CD4-positive, alpha-beta T cell (primary cell): ENCODE results near the gene RAB1B. TPM values are rescaled to one million over a fixed set of nuclear protein-coding genes. Genes with fewer than 3 reads are reported as not detected.
A peak's percentile ranks its signal among the peaks of the same experiment; 100 is the strongest.

Experiments
- ATAC-seq: fragments of 200-7000 bp; cut with Tn5 transposase; one replicate; pipeline ENCODE4 v1.10.0; 2022; ENCODE audit warnings: mild to moderate bottlenecking; ENCODE audit not compliant: poor library complexity
- CTCF ChIA-PET: fragments of 350-600 bp; sonication (Branson Sonifier 250); formaldehyde crosslinking; loops from one replicate; lab custom pipeline; 2021; ENCODE audit warnings: antibody characterized with exemption, inconsistent platforms; lab: Charles Lee
- POLR2A ChIA-PET: fragments of 350-600 bp; sonication (Branson Sonifier 250); formaldehyde crosslinking; loops from one replicate; lab custom pipeline; 2021; ENCODE audit warnings: antibody characterized with exemption, inconsistent platforms; lab: Charles Lee
- DNase-seq, 14 experiments: peaks; one replicate each; pipeline ENCODE4 v3.0.0-alpha.2; 2013 to 2020; ENCODE audit warnings: mixed read lengths in 2 of 14
- H3K27ac ChIP-seq, 2 donors: one replicate each; pipeline versions ENCODE4 v1.5.1 to v1.7.0; 2013; ENCODE audit warnings: low read length in 2 of 2, low read depth in 1 of 2, mild to moderate bottlenecking in 1 of 2
- H3K27me3 ChIP-seq, 2 experiments: 1 replicate in 1 of 2; 2 replicates in 1 of 2; pipeline versions ENCODE4 v1.6.1 to v1.7.0; 2013; ENCODE audit warnings: low read length in 2 of 2, control low read depth in 1 of 2, mild to moderate bottlenecking in 1 of 2, moderate library complexity in 1 of 2; ENCODE audit not compliant: insufficient read depth in 2 of 2, control insufficient read depth in 1 of 2
- H3K36me3 ChIP-seq: one replicate; pipeline ENCODE4 v1.6.1; 2013; ENCODE audit warnings: low read length, control low read depth; ENCODE audit not compliant: insufficient read depth
- H3K4me1 ChIP-seq: one replicate; pipeline ENCODE4 v1.6.1; 2013; ENCODE audit warnings: low read length, control low read depth; ENCODE audit not compliant: insufficient read depth
- H3K4me3 ChIP-seq: one replicate; pipeline ENCODE4 v1.5.1; 2013; ENCODE audit warnings: mild to moderate bottlenecking, low read length, moderate library complexity
- H3K9me3 ChIP-seq, 2 experiments: 1 replicate in 1 of 2; 2 replicates in 1 of 2; pipeline versions ENCODE4 v1.6.1 to v1.7.0; 2013; ENCODE audit warnings: low read length in 2 of 2, mild to moderate bottlenecking in 2 of 2, control low read depth in 1 of 2, moderate library complexity in 1 of 2; ENCODE audit not compliant: control insufficient read depth in 1 of 2, insufficient read depth in 1 of 2
- H3K27ac Mint-ChIP-seq: one replicate; pipeline ENCODE4 v1.8.0; 2020; ENCODE audit warnings: mixed read lengths
- H3K27me3 Mint-ChIP-seq: one replicate; pipeline ENCODE4 v1.8.0; 2021; ENCODE audit warnings: mixed read lengths
- H3K36me3 Mint-ChIP-seq: one replicate; pipeline ENCODE4 v1.8.0; 2021; ENCODE audit warnings: low read depth, mixed read lengths
- H3K4me1 Mint-ChIP-seq: one replicate; pipeline ENCODE4 v1.8.0; 2021; ENCODE audit warnings: low read depth, mixed read lengths
- H3K4me3 Mint-ChIP-seq: one replicate; pipeline ENCODE4 v1.8.0; 2020; ENCODE audit warnings: mild to moderate bottlenecking, mixed read lengths
- H3K9me3 Mint-ChIP-seq: one replicate; pipeline ENCODE4 v1.8.0; 2020; ENCODE audit warnings: mixed read lengths
- intact Hi-C, 2 experiments: fragments of 100-400 bp; cut with DNase I in 1 of 2; cut with micrococcal nuclease in 1 of 2; formaldehyde crosslinking; loops; one replicate each; pipeline versions ENCODE4 v1.15.1 to v1.9.0; 2023 to 2025; cut with DNase I, micrococcal nuclease
- total RNA-seq, 174 experiments: library from RNA in 2 of 174; stranded (reverse) in 2 of 174; gene quantifications; one replicate each; pipeline ENCODE4 v1.2.3 and lab custom pipeline; 2021 to 2026
- TF ChIP-seq, protein P1 (sequence below): fragments of 200-600 bp; IDR thresholded peaks from one replicate; pipeline ENCODE4 v1.8.0; 2022; ENCODE audit warnings: antibody characterized with exemption, mild to moderate bottlenecking

The RAB1B gene
- total RNA-seq, 2 experiments from 2014 or later, result 27.4 to 29.4 TPM

DNA sequence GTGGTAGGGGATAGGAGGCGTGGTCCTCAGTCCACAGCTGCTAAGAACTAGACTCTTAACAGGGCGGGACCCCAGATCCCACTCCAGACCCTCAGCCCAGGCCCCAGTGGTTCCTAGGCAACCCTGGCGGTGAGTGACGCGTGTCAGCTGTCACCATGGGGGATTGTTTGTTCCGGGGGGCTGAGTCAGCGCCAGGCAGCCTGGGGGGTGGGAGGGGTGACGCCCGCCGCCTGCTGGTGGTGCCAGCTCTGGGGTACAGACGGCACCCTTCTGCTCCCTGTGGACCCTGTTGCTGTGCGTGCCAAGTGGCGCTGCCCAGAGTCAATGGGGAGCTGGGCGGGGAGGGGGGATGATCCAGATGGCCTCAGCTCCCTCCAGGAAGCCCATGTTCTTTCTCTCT, 12.0 kb downstream of the RAB1B start:
- no peaks in the 10 kb centered on the region for H3K27me3 Mint-ChIP-seq
- Histone ChIP-seq H3K9me3 (no peaks in the 10 kb centered on the region), H3K27ac (no peak overlapping the region), H3K4me3 (no peak overlapping the region), H3K27me3 (no peaks in the 10 kb centered on the region), H3K36me3 (peaks cover 23% of the 10 kb centered on the region), H3K4me1 (peaks cover 53% of the 10 kb centered on the region)
- TF ChIP-seq, protein P1, sequence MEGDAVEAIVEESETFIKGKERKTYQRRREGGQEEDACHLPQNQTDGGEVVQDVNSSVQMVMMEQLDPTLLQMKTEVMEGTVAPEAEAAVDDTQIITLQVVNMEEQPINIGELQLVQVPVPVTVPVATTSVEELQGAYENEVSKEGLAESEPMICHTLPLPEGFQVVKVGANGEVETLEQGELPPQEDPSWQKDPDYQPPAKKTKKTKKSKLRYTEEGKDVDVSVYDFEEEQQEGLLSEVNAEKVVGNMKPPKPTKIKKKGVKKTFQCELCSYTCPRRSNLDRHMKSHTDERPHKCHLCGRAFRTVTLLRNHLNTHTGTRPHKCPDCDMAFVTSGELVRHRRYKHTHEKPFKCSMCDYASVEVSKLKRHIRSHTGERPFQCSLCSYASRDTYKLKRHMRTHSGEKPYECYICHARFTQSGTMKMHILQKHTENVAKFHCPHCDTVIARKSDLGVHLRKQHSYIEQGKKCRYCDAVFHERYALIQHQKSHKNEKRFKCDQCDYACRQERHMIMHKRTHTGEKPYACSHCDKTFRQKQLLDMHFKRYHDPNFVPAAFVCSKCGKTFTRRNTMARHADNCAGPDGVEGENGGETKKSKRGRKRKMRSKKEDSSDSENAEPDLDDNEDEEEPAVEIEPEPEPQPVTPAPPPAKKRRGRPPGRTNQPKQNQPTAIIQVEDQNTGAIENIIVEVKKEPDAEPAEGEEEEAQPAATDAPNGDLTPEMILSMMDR, result no peak
- ChIA-PET POLR2A (interaction anchor here (1.5 to 6.5 kb wide), 3 partner anchors 9 to 20 kb away, joined by 3 to 34 read pairs (median 6); partner anchors contain the start of genes RAB1B and YIF1A), CTCF (interaction anchor here (1.3 to 2.7 kb wide), 2 partner anchors 13 to 58 kb away, joined by 5 to 36 read pairs; partner anchors contain the start of gene RAB1B)
- H3K36me3 Mint-ChIP-seq, result peaks cover 28% of the 10 kb centered on the region
- H3K9me3 Mint-ChIP-seq, result no peaks in the 10 kb centered on the region
- DNase-seq (peak in 1 of 14 experiments; percentile 43), ATAC-seq (no peak)
- intact Hi-C loops, result loop anchor here in 1 of 2 experiments (10.0 kb wide), 1 partner anchor 426 kb away; the partner anchor contains the start of gene CFL1
- H3K4me1 Mint-ChIP-seq, result peaks cover 38% of the 10 kb centered on the region
- peak overlapping the region; percentile 34 for H3K4me3 Mint-ChIP-seq
- no peak overlapping the region for H3K27ac Mint-ChIP-seq

DNA sequence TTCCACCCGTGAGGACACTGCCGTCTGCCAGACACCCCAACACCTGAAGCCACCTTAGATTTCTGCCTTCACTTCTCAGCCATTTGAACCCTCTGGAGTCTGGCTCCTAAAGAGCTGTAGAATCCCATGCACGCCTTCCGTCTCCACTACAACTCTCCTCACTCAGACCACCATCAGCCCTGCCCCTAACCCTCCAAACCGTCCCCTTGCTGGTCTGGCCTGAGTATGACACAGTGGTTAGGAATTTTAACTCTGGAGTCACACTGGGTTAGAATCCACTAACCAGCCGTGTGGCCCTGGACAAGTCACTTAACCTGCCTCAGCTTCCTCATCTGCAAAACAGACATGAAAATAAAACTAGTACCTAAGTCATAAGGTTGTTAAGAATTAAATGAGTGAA, 12.6 kb downstream of the RAB1B start:
- H3K27me3 ChIP-seq, result no peaks in the 10 kb centered on the region
- H3K4me3 ChIP-seq, result no peak overlapping the region
- Mint-ChIP-seq H3K9me3 (no peaks in the 10 kb centered on the region), H3K4me1 (peaks cover 38% of the 10 kb centered on the region), H3K27ac (peak overlapping the region; percentile 81), H3K4me3 (peak overlapping the region; percentile 56), H3K27me3 (no peaks in the 10 kb centered on the region), H3K36me3 (peaks cover 22% of the 10 kb centered on the region)
- peaks cover 17% of the 10 kb centered on the region for H3K36me3 ChIP-seq
- CTCF ChIA-PET, result interaction anchor here (1.3 to 2.7 kb wide), 4 partner anchors 14 to 421 kb away, joined by 4 to 36 read pairs (median 6); partner anchors contain the start of genes MUS81 and RAB1B
- TF ChIP-seq, protein P1, result no peak
- intact Hi-C loops, result loop anchor here in 1 of 2 experiments (10.0 kb wide), 1 partner anchor 426 kb away; the partner anchor contains the start of gene CFL1
- no peak overlapping the region for H3K27ac ChIP-seq
- ATAC-seq, result no peak
- no peak for DNase-seq
- peaks cover 53% of the 10 kb centered on the region for H3K4me1 ChIP-seq
- POLR2A ChIA-PET, result interaction anchor here (1.6 to 6.5 kb wide), 2 partner anchors 12 to 21 kb away, joined by 3 to 34 read pairs; partner anchors contain the start of gene RAB1B
- H3K9me3 ChIP-seq, result no peaks in the 10 kb centered on the region

DNA sequence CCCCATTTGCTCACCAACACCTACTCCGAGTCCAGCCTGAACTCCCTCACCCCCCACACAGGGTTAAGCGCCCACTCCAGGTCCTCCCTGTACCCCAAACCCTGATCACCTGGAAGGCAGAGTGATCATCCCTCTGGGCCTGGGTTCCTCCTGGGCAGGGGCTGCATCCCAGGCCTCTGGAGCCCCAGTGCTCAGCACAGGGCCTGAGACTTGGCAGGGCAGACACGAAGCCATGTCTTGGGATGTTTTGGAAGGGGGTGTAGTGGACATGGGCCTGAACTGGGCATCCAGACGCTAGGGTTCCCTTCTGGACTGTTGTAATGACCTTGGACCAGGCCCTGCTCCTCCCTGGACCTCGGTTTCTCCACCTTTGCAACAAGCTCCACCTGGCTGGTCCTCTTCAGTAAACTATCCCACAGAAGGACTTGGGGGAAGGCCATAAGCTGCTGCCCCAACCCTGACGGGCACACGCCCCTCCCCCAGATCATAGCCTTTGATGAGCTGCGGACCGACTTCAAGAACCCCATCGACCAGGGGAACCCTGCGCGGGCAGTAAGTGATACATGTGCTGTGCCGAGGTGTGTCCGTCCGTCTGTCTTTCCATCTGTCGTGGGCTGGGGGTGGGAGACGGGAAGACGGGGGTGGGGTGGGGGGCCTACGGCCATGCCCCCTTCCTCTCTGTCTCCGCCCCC, 13.5 kb downstream of the RAB1B start:
- no peaks in the 10 kb centered on the region for H3K9me3 ChIP-seq
- TF ChIP-seq, protein P1, result no peak
- CTCF ChIA-PET, result interaction anchor here (0.8 to 2.7 kb wide), 15 partner anchors 9 to 570 kb away, joined by 3 to 54 read pairs (median 4); partner anchors contain the start of genes BRMS1, KAT5, MRPL11 and MUS81
- H3K27me3 ChIP-seq, result no peaks in the 10 kb centered on the region
- intact Hi-C loops, result loop anchor here (1.0 to 10.0 kb wide), 3 partner anchors 14 to 427 kb away; partner anchors contain the start of genes CFL1 (in 1 of the 2) and RAB1B (in 1 of the 2)
- DNase-seq (no peak), ATAC-seq (no peak)
- Mint-ChIP-seq H3K4me1 (peaks cover 43% of the 10 kb centered on the region), H3K27ac (peak overlapping the region; percentile 81), H3K4me3 (peak overlapping the region; percentile 79), H3K36me3 (peaks cover 13% of the 10 kb centered on the region), H3K9me3 (no peaks in the 10 kb centered on the region), H3K27me3 (no peaks in the 10 kb centered on the region)
- no peak overlapping the region for H3K4me3 ChIP-seq
- POLR2A ChIA-PET, result interaction anchor here (1.0 to 6.5 kb wide), 5 partner anchors 9 to 59 kb away, joined by 3 to 34 read pairs (median 4); partner anchors contain the start of genes RAB1B and TMEM151A
- H3K36me3 ChIP-seq, result peaks cover 11% of the 10 kb centered on the region
- no peak overlapping the region for H3K27ac ChIP-seq
- peaks cover 52% of the 10 kb centered on the region for H3K4me1 ChIP-seq
